Measurements from ENCODE around the gene HLA-DPA1. TPM values are rescaled to one million over a fixed set of nuclear protein-coding genes. Genes with fewer than 3 reads are reported as not detected.

HLA-DPA1 gene
- total and polyA plus RNA-seq, 2 experiments from 2014 or later = 2.6 to 4.7 TPM

DNA sequence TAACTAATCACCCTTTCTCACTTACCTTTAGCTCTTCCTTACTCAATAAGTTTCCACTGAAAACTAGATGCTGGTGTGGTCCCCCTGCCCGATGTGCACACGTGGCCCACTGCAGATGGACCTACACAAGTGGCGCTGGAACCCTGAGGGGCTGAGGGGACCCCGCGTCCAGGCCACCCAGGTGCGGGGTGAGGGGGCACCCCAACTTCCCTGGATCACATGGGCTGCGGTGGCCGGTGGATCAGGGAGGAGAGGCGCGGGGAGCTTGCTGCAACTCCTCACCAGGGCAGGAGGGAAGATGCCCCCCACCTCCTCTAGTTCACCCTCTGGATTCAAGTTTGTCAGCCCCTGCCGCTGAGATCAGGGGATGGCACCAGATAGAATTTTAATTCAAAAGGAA lies 51.5 kb downstream of the HLA-DPA1 start:
- H3K36me3 ChIP-seq (replicated peaks; ENCODE audit: insufficient read depth, low read depth) = no peaks in the 10 kb centered on the region
- H3K9me3 ChIP-seq (ENCODE audit: low read depth) = no peaks in the 10 kb centered on the region
- H3K27ac ChIP-seq = no peak overlapping the region
- no peak overlapping the region for H2AFZ ChIP-seq
- H3K4me3 ChIP-seq = no peak overlapping the region
- H3K9me2 ChIP-seq (replicated peaks; ENCODE audit: insufficient read depth) = no peaks in the 10 kb centered on the region
- DNase-seq (ENCODE audit: low spot score) = no peak
- no peaks in the 10 kb centered on the region for H4K20me1 ChIP-seq (ENCODE audit: insufficient read depth, poor library complexity, severe bottlenecking)
- TF ChIP-seq EZH2 (IDR thresholded peaks at IDR 0.05; ENCODE audit: borderline replicate concordance) (no peak), EZH2phosphoT487 (IDR thresholded peaks at IDR 0.05; ENCODE audit: low read depth, severe bottlenecking, unreplicated experiment) (no peak)
- TF ChIP-seq, protein P1, sequence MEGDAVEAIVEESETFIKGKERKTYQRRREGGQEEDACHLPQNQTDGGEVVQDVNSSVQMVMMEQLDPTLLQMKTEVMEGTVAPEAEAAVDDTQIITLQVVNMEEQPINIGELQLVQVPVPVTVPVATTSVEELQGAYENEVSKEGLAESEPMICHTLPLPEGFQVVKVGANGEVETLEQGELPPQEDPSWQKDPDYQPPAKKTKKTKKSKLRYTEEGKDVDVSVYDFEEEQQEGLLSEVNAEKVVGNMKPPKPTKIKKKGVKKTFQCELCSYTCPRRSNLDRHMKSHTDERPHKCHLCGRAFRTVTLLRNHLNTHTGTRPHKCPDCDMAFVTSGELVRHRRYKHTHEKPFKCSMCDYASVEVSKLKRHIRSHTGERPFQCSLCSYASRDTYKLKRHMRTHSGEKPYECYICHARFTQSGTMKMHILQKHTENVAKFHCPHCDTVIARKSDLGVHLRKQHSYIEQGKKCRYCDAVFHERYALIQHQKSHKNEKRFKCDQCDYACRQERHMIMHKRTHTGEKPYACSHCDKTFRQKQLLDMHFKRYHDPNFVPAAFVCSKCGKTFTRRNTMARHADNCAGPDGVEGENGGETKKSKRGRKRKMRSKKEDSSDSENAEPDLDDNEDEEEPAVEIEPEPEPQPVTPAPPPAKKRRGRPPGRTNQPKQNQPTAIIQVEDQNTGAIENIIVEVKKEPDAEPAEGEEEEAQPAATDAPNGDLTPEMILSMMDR (IDR thresholded peaks at IDR 0.05; ENCODE audit: poor library complexity) = no peak
- no peak overlapping the region for H3K4me2 ChIP-seq
- no peaks in the 10 kb centered on the region for H3K79me2 ChIP-seq
- H3K4me1 ChIP-seq (ENCODE audit: insufficient read depth) = peaks cover 16% of the 10 kb centered on the region
- no peaks in the 10 kb centered on the region for H3K27me3 ChIP-seq
- 96% methylated on average over 11 of the region's 11 CpGs for WGBS (ENCODE audit: low lambda C conversion rate, missing lambda C conversion rate)

DNA sequence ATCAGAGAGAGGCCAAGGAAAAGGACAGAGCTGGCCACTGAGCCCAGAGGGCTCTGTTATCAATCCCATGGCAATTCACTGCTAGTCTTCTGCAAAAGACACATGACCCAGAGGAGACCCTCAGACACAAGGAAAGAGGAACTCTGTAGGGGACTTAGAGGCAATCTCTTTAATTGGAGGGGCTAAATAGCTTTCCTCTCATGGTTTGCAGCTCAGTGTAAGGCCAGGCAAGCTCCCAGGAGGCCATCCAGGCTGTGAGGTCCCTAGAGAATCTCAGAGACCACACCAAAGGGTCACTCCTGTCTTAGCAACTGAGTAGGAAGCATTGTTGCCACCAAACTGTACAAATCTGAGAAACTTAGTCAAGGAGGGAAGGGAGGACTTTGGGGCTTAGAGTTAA lies 54.1 kb downstream of the HLA-DPA1 start:
- Histone ChIP-seq H3K4me2 (peak overlapping the region; percentile 60), H4K20me1 (ENCODE audit: insufficient read depth, poor library complexity, severe bottlenecking) (no peaks in the 10 kb centered on the region), H3K9me3 (ENCODE audit: low read depth) (no peaks in the 10 kb centered on the region), H3K27ac (peak overlapping the region; percentile 40), H3K9me2 (replicated peaks; ENCODE audit: insufficient read depth) (no peaks in the 10 kb centered on the region), H3K27me3 (no peaks in the 10 kb centered on the region), H3K36me3 (replicated peaks; ENCODE audit: insufficient read depth, low read depth) (no peaks in the 10 kb centered on the region), H3K79me2 (no peaks in the 10 kb centered on the region), H3K4me1 (ENCODE audit: insufficient read depth) (peaks cover 16% of the 10 kb centered on the region), H3K4me3 (no peak overlapping the region), H2AFZ (peak overlapping the region; percentile 29)
- no peak for DNase-seq (ENCODE audit: low spot score)
- TF ChIP-seq EZH2phosphoT487 (IDR thresholded peaks at IDR 0.05; ENCODE audit: low read depth, severe bottlenecking, unreplicated experiment) (no peak), EZH2 (IDR thresholded peaks at IDR 0.05; ENCODE audit: borderline replicate concordance) (no peak)
- TF ChIP-seq, protein P1 (IDR thresholded peaks at IDR 0.05; ENCODE audit: poor library complexity) = no peak

DNA sequence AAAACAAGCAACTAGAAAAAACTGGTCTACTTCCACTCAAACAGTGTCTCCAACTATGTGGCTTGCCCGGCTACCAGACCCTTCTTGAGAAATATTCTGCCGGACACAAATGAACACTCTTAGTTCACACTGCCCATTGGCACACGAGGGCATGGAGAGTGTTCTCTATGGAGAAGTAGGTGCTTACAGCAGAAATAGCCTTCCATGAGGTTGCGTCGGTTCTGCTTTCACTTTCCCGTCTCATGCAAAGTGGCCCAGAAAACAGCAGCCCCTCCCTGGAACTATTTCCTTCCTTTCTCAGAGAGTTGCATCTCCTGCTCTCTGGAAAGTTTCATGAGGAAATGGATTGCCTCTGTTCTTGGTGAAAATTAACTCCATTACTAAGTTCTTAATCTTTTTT lies 54.5 kb downstream of the HLA-DPA1 start:
- peak; percentile 62 for DNase-seq (ENCODE audit: low spot score)
- Histone ChIP-seq H3K79me2 (no peaks in the 10 kb centered on the region), H3K27me3 (no peaks in the 10 kb centered on the region), H3K4me1 (ENCODE audit: insufficient read depth) (peaks cover 16% of the 10 kb centered on the region), H3K4me3 (no peak overlapping the region), H3K9me2 (replicated peaks; ENCODE audit: insufficient read depth) (no peaks in the 10 kb centered on the region), H4K20me1 (ENCODE audit: insufficient read depth, poor library complexity, severe bottlenecking) (no peaks in the 10 kb centered on the region), H3K9me3 (ENCODE audit: low read depth) (no peaks in the 10 kb centered on the region), H3K4me2 (peak overlapping the region; percentile 60), H3K36me3 (replicated peaks; ENCODE audit: insufficient read depth, low read depth) (no peaks in the 10 kb centered on the region), H2AFZ (peak overlapping the region; percentile 29), H3K27ac (peak overlapping the region; percentile 40)
- TF ChIP-seq, protein P1 (IDR thresholded peaks at IDR 0.05; ENCODE audit: poor library complexity) = no peak
- TF ChIP-seq EZH2 (IDR thresholded peaks at IDR 0.05; ENCODE audit: borderline replicate concordance) = no peak
- TF ChIP-seq EZH2phosphoT487 (IDR thresholded peaks at IDR 0.05; ENCODE audit: low read depth, severe bottlenecking, unreplicated experiment) = no peak
- WGBS (ENCODE audit: low lambda C conversion rate, missing lambda C conversion rate) = 29% methylated on average over 6 of the region's 6 CpGs

DNA sequence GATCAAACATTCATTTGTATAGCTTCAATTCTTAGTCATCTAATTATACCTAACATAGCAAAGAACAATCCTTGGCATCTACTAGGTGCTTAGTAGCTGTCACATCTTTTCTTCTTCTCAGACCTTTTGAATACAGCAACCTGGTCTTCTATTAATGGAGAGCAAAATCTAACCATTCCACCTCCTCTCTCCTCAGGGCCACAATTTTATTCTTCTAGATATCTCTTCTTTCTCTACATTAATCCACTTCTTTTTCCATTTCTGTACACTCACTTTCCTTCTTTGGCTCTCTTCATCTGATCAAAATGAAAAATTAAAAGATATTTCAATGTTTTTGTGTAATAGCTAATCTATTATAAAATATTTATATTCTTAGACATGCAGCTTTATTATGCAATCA lies 55.0 kb downstream of the HLA-DPA1 start:
- peak overlapping the region; percentile 60 for H3K4me2 ChIP-seq
- H3K4me1 ChIP-seq (ENCODE audit: insufficient read depth) = peaks cover 16% of the 10 kb centered on the region
- H3K9me2 ChIP-seq (replicated peaks; ENCODE audit: insufficient read depth) = no peaks in the 10 kb centered on the region
- no peaks in the 10 kb centered on the region for H3K36me3 ChIP-seq (replicated peaks; ENCODE audit: insufficient read depth, low read depth)
- H3K27ac ChIP-seq = peak overlapping the region; percentile 40
- H3K4me3 ChIP-seq = no peak overlapping the region
- H3K79me2 ChIP-seq = no peaks in the 10 kb centered on the region
- H2AFZ ChIP-seq = peak overlapping the region; percentile 29
- no peaks in the 10 kb centered on the region for H4K20me1 ChIP-seq (ENCODE audit: insufficient read depth, poor library complexity, severe bottlenecking)
- no peaks in the 10 kb centered on the region for H3K27me3 ChIP-seq
- DNase-seq (ENCODE audit: low spot score) = no peak
- H3K9me3 ChIP-seq (ENCODE audit: low read depth) = no peaks in the 10 kb centered on the region
- TF ChIP-seq, protein P1 (IDR thresholded peaks at IDR 0.05; ENCODE audit: poor library complexity) = no peak
- no peak for TF ChIP-seq EZH2 (IDR thresholded peaks at IDR 0.05; ENCODE audit: borderline replicate concordance)
- no peak for TF ChIP-seq EZH2phosphoT487 (IDR thresholded peaks at IDR 0.05; ENCODE audit: low read depth, severe bottlenecking, unreplicated experiment)
